Natural killer cell (primary cell): ENCODE results near the gene TAP2. TPM values are rescaled to one million over a fixed set of nuclear protein-coding genes. Genes with fewer than 3 reads are reported as not detected.

Source experiments
- ATAC-seq, 3 donors: fragments of 150-1000 bp in 2 of 3; fragments of 200-7000 bp in 1 of 3; cut with Tn5 transposase; 1 replicate in 1 of 3; 2 replicates in 2 of 3; pipeline ENCODE4 v1.10.0; 2021; ENCODE audit warnings: mild to moderate bottlenecking in 2 of 3, moderate library complexity in 2 of 3
- DNase-seq, 2 donors: peaks; one replicate each; pipeline versions ENCODE4 v3.0.0 to v3.0.0-alpha.2; 2013 to 2021; ENCODE audit warnings: mixed read lengths in 1 of 2
- H3K27ac ChIP-seq: one replicate; pipeline ENCODE4 v1.5.1; 2013; ENCODE audit warnings: mild to moderate bottlenecking, low read length
- H3K27me3 ChIP-seq: one replicate; pipeline ENCODE4 v1.6.1; 2013; ENCODE audit warnings: low read length; ENCODE audit not compliant: control insufficient read depth, insufficient read depth
- H3K36me3 ChIP-seq: one replicate; pipeline ENCODE4 v1.6.1; 2013; ENCODE audit warnings: low read length; ENCODE audit not compliant: control insufficient read depth, insufficient read depth
- H3K4me1 ChIP-seq: one replicate; pipeline ENCODE4 v1.6.1; 2013; ENCODE audit warnings: low read length; ENCODE audit not compliant: control insufficient read depth, insufficient read depth
- H3K4me3 ChIP-seq: one replicate; pipeline ENCODE4 v1.5.1; 2013; ENCODE audit warnings: low read length
- H3K9me3 ChIP-seq: one replicate; pipeline ENCODE4 v1.6.1; 2013; ENCODE audit warnings: low read length; ENCODE audit not compliant: control insufficient read depth, insufficient read depth
- H3K27ac Mint-ChIP-seq, 2 donors: one replicate each; pipeline ENCODE4 v1.8.0; 2022; ENCODE audit warnings: mild to moderate bottlenecking in 2 of 2, mixed read lengths in 2 of 2, moderate library complexity in 1 of 2
- H3K27me3 Mint-ChIP-seq, 2 donors: one replicate each; pipeline ENCODE4 v1.8.0; 2022; ENCODE audit warnings: low read depth in 2 of 2, mixed read lengths in 2 of 2
- H3K36me3 Mint-ChIP-seq: one replicate; pipeline ENCODE4 v1.8.0; 2022; ENCODE audit warnings: mixed read lengths
- H3K4me1 Mint-ChIP-seq, 2 donors: one replicate each; pipeline ENCODE4 v1.8.0; 2022; ENCODE audit warnings: mixed read lengths in 2 of 2
- H3K4me3 Mint-ChIP-seq: one replicate; pipeline ENCODE4 v1.8.0; 2022; ENCODE audit warnings: mild to moderate bottlenecking, moderate library complexity, mixed read lengths
- H3K9me3 Mint-ChIP-seq, 2 donors: one replicate each; pipeline ENCODE4 v1.8.0; 2022; ENCODE audit warnings: mixed read lengths in 2 of 2
- CTCF ChIP-seq: fragments of 200-600 bp; IDR thresholded peaks from one replicate; pipeline ENCODE4 v1.8.0; 2022; ENCODE audit warnings: antibody characterized with exemption
- WGBS: methylation state at CpG from one replicate; pipeline ENCODE4 v1.1.7; 2013; ENCODE audit warnings: missing lambda C conversion rate; ENCODE audit not compliant: insufficient coverage; 5-methylcytosine and 5-hydroxymethylcytosine counted together
- intact Hi-C: fragments of 100-400 bp; cut with micrococcal nuclease; formaldehyde crosslinking; loops from one replicate; pipeline ENCODE4 v1.14.2; 2022
- total RNA-seq, 4 donors: library from RNA; stranded (reverse); fragments of 120-200 nt in 1 of 4; gene quantifications; one replicate each; pipeline versions ENCODE4 v1.2.3 to v1.2.4, GENCODE V29; 2013 to 2022

TAP2 gene
- total RNA-seq, 3 donors from 2014 or later (not counting 1 experiment from before 2014, with no cell fraction given), result 162 to 221 (median 209) TPM

- Histone ChIP-seq H3K27me3 (no peaks in the 10 kb centered on the region), H3K27ac (peak overlapping the region; percentile 99), H3K36me3 (peaks cover 76% of the 10 kb centered on the region), H3K9me3 (no peaks in the 10 kb centered on the region), H3K4me1 (peaks cover 76% of the 10 kb centered on the region), H3K4me3 (peak overlapping the region; percentile 97)
- peak overlapping the region; percentile 96 to 100 for H3K27ac Mint-ChIP-seq
- peaks cover 49% of the 10 kb centered on the region for H3K36me3 Mint-ChIP-seq
- peaks cover 92 to 96% of the 10 kb centered on the region in 2 donors for H3K4me1 Mint-ChIP-seq
- no peak for TF ChIP-seq CTCF
- intact Hi-C loops, result loop anchor here (1.0 to 5.0 kb wide), 3 partner anchors 9 to 648 kb away; partner anchors contain the start of gene PSMB9
- H3K9me3 Mint-ChIP-seq, result no peaks in the 10 kb centered on the region
- ATAC-seq (peak; percentile 4 to 30 (median 6)), DNase-seq (peak in 1 of 2 donors; percentile 67)
- no peaks in the 10 kb centered on the region for H3K27me3 Mint-ChIP-seq
- WGBS, result 0% methylated on average over 19 of the region's 19 CpGs
- H3K4me3 Mint-ChIP-seq, result peak overlapping the region; percentile 100
Measured at GRCh38 chr6:32844839-32845383, 6.4 kb upstream of the TAP2 start.

- intact Hi-C loops, result loop anchor here (1.0 to 5.0 kb wide), 3 partner anchors 10 to 647 kb away; partner anchors contain the start of gene PSMB9
- Histone ChIP-seq H3K27me3 (no peaks in the 10 kb centered on the region), H3K4me3 (peak within 1 kb of the TSS; percentile 97), H3K27ac (peak within 1 kb of the TSS; percentile 99), H3K4me1 (peaks cover 72% of the 10 kb centered on the region), H3K36me3 (peaks cover 71% of the 10 kb centered on the region), H3K9me3 (no peaks in the 10 kb centered on the region)
- peak; percentile 81 to 93 (median 85) for ATAC-seq
- Mint-ChIP-seq H3K27me3 (no peaks in the 10 kb centered on the region), H3K9me3 (no peaks in the 10 kb centered on the region), H3K27ac (peak within 1 kb of the TSS; percentile 96 to 100), H3K36me3 (peaks cover 47% of the 10 kb centered on the region), H3K4me3 (peak within 1 kb of the TSS; percentile 100), H3K4me1 (peaks cover 90 to 97% of the 10 kb centered on the region in 2 donors)
- WGBS, result under 1% methylated on average over 40 of the region's 40 CpGs
- no peak for TF ChIP-seq CTCF
- DNase-seq, result peak; percentile 98 to 99
Measured at GRCh38 chr6:32843979-32844838, 5.7 kb upstream of the TAP2 start, which contains the start of gene PSMB8. PSMB8 (minus strand) TSS chr6:32844047; CDS start chr6:32843996, 51 bp downstream.

- Histone ChIP-seq H3K9me3 (no peaks in the 10 kb centered on the region), H3K27ac (peak overlapping the region; percentile 99), H3K4me1 (peaks cover 70% of the 10 kb centered on the region), H3K36me3 (peaks cover 64% of the 10 kb centered on the region), H3K27me3 (no peaks in the 10 kb centered on the region), H3K4me3 (peak overlapping the region; percentile 97)
- intact Hi-C loops, result loop anchor here (5.0 kb wide), 1 partner anchor 646 kb away; no protein-coding TSS in a partner anchor
- Mint-ChIP-seq H3K27me3 (no peaks in the 10 kb centered on the region), H3K4me1 (peaks cover 82 to 89% of the 10 kb centered on the region in 2 donors), H3K36me3 (peaks cover 40% of the 10 kb centered on the region), H3K9me3 (no peaks in the 10 kb centered on the region), H3K27ac (peak overlapping the region; percentile 96 to 100), H3K4me3 (peak overlapping the region; percentile 100)
- peak in 1 of 2 donors; percentile 44 for DNase-seq
- TF ChIP-seq CTCF, result no peak
- ATAC-seq, result no peak
- WGBS, result 1% methylated on average over 28 of the region's 28 CpGs
Measured at GRCh38 chr6:32843331-32843978, 4.9 kb upstream of the TAP2 start.
